Measurements from ENCODE around the gene SLC12A3.

Gene SLC12A3

DNA sequence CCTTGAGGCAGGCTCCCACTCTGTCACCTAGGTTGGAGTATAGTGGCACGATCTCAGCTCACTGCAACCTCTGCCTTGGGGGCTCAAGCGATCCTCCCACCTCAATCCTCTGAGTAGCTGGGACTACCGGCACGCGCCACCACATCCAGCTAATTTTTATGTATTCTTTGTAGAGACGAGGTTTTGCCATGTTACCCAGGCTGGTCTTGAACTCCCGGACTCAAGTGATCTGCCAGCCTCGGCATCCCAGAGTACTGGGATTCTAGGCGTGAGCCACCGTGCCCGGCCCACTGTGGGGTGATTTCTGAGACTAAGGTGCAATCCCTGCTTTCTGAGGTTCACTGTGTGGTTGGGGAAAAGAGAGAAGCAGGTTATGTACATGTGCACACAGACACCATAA, 12.0 kb upstream of the SLC12A3 start:
- FAIRE-seq, result no peak

DNA sequence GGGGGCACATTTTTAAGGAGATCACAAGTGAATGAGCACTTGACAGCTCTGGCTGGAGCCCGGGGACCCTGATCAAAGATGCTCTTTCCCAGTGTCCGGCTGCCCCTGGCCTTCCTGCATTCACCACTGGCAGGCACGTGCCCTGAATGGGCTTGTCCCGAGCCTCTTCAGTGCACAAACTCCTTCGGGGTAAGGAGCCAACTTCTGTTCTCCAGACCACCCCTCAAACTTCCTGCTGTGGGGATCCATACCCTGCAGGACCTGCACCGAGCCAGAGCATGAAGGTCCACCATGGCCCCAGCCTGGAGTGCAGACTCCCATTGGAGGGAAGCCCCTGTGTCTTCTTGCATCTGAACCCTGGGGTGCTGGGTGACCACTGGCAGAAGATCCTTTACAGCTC, 9.8 kb upstream of the SLC12A3 start:
- no peak for DNase-seq (ENCODE audit: insufficient read length, low spot score)
- no peak for FAIRE-seq
- TF ChIP-seq, protein P1, sequence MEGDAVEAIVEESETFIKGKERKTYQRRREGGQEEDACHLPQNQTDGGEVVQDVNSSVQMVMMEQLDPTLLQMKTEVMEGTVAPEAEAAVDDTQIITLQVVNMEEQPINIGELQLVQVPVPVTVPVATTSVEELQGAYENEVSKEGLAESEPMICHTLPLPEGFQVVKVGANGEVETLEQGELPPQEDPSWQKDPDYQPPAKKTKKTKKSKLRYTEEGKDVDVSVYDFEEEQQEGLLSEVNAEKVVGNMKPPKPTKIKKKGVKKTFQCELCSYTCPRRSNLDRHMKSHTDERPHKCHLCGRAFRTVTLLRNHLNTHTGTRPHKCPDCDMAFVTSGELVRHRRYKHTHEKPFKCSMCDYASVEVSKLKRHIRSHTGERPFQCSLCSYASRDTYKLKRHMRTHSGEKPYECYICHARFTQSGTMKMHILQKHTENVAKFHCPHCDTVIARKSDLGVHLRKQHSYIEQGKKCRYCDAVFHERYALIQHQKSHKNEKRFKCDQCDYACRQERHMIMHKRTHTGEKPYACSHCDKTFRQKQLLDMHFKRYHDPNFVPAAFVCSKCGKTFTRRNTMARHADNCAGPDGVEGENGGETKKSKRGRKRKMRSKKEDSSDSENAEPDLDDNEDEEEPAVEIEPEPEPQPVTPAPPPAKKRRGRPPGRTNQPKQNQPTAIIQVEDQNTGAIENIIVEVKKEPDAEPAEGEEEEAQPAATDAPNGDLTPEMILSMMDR (IDR thresholded peaks at IDR 0.05; ENCODE audit: insufficient read depth, missing control alignments), result no peak

More for the DNA sequence above, 12.0 kb upstream of the SLC12A3 start:
- DNase-seq (ENCODE audit: insufficient read length, low spot score), result no peak
- TF ChIP-seq, protein P1 (IDR thresholded peaks at IDR 0.05; ENCODE audit: insufficient read depth, missing control alignments), result no peak

DNA sequence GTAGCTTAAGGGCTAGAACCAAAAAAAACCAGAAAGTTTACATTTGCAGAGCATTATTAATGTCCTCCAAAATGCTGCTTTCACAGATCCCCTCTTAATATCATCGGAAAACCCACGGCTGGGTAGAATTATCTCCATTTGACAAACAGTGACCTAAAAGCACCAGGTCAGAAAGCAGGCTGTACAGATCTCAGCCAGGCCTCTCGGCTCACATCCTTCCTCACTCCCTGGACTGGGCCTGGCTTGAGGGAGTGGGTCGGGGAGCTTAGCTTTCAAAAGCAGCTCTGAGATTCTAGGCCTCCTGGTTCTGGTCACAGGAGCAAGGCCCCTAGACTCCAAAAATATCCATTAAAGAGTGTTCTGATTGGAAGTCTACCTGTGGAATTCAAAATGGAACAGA, 9.1 kb upstream of the SLC12A3 start:
- FAIRE-seq, result no peak
- TF ChIP-seq, protein P1 (IDR thresholded peaks at IDR 0.05; ENCODE audit: insufficient read depth, missing control alignments), result no peak
- no peak for DNase-seq (ENCODE audit: insufficient read length, low spot score)

DNA sequence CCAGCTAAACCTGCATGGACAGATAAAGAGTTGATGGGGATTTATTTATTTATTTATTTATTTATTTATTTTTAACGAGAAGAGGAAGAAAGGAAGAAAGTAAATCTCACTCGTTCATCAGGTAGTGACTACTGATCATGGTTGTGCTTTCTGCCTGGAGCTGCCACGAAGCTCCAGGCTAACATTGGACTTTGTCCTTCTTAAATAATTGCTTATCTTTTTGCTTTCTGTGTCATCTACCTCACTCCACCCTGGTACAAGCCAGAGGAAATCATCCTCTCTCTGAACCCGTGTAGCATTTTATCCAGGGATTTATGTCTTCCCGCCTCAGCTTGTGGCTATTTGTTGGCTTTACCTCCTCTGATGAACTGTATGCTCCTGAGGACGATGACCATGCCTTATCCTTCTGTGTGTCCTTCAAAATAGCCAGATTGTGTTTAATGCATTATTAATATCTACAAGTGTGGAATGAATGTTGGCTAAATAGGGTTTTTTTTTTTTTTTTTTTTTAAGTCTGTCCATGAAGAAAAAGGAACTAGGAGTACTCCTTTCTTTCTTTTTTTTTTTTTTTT, 8.0 kb upstream of the SLC12A3 start:
- no peak for DNase-seq (ENCODE audit: insufficient read length, low spot score)
- TF ChIP-seq, protein P1 (IDR thresholded peaks at IDR 0.05; ENCODE audit: insufficient read depth, missing control alignments), result no peak
- no peak for FAIRE-seq

DNA sequence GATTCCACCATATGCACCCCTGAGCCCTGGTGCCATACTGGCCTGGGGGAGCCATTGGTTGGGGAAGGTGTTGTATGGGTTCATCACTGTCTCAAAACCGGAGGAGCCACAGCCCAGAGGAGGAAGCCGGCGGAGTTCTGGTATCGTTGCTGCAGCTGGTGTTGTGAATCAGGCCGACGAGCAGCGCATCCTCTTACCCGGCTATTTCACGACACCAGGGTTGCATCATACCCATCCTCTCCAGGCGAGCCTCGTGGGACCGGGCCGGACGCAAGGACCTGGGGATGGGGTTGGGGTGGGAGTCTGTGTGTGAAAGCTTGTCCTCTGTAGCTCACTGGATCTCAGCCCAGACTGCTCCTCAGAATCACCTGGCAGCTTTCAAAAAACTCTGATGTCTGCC, 6.6 kb upstream of the SLC12A3 start:
- TF ChIP-seq, protein P1 (IDR thresholded peaks at IDR 0.05; ENCODE audit: insufficient read depth, missing control alignments), result no peak

DNA sequence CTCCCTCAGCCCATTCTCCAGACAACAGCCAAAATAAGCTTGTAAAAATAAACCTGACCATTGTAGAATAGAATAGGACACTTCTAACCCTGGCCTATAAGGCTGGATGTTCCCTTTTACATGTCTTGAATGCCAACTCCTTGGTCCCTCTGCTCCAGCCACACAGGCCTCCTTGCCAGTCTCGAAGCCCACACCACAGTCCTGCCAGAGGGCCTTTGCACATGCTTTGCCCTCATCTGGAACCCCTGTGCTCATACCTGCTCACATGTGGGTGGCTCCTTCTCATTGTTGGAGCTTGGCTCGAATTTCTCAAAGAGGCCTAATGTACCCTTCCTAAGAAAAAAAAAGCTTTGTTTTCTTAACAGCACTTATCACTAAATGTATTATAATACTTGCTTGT, 5.4 kb upstream of the SLC12A3 start:
- no peak for DNase-seq (ENCODE audit: insufficient read length, low spot score)
- FAIRE-seq, result no peak
- TF ChIP-seq, protein P1 (IDR thresholded peaks at IDR 0.05; ENCODE audit: insufficient read depth, missing control alignments), result no peak

More for the DNA sequence above, 6.6 kb upstream of the SLC12A3 start:
- DNase-seq (ENCODE audit: insufficient read length, low spot score) (no peak), FAIRE-seq (no peak)

DNA sequence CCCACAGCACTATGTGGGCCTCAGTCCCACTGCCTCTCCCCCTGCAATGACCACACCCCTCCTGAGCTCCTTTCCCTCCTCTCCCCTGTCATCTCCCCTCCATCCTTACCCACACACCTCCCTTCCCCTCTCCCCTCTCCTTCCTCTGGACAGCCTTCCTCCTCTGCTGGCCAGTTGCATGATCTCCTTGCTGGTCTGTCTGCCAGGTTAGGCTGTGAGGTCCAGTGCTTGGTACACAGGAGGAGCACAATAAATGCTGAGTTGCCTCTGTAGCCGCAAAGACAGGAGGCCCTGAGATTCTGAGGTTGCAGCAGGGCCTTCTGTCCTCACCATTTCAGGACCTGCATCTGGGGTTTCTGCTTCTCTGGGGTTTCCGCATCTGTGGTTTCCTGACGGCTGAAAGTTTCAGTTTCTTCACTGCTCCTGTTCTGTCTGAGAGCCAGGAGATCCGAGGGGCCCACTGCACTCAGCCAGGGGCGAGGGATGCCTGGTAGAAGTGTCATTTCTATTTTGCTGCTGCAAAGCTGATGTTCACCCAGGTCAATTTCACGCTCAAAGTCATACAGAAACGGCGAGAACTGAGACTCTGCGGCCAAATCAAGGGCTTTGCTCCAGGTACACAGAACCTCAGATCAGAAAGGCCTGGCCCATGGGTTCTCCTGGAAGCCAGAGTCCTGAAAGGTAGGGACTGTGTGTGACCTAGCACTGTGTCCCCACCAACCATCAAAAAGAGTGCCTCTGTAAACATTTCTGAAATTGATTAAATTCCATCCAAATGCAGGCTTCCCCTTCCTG, 4.6 kb upstream of the SLC12A3 start:
- FAIRE-seq, result no peak
- DNase-seq (ENCODE audit: insufficient read length, low spot score), result no peak
- TF ChIP-seq, protein P1 (IDR thresholded peaks at IDR 0.05; ENCODE audit: insufficient read depth, missing control alignments), result no peak

All from D721Med (cell line).